HUES64 (cell line): ENCODE data around the gene CDK14.
"Not testable (repeated sequence)": the region's sequence is repeated elsewhere in the genome, so short reads cannot be mapped to it uniquely, and the experiment has no call there.

Source experiments
- H3K27ac ChIP-seq: 2 replicates; pipeline ENCODE4 v1.7.0; 2013; ENCODE audit warnings: low read depth, low read length, inconsistent platforms
- H3K27me3 ChIP-seq: 2 replicates; pipeline ENCODE4 v1.6.1; 2013; ENCODE audit warnings: mild to moderate bottlenecking, low read length; ENCODE audit not compliant: insufficient read depth
- H3K36me3 ChIP-seq: 2 replicates; pipeline ENCODE4 v1.6.1; 2013; ENCODE audit warnings: mild to moderate bottlenecking, low read length; ENCODE audit not compliant: insufficient read depth
- H3K4me1 ChIP-seq: 2 replicates; pipeline ENCODE4 v1.6.1; 2013; ENCODE audit warnings: mild to moderate bottlenecking, low read length, moderate library complexity; ENCODE audit not compliant: insufficient read depth
- H3K4me3 ChIP-seq: 2 replicates; pipeline ENCODE4 v1.5.1; 2013; ENCODE audit warnings: mild to moderate bottlenecking, low read length, moderate library complexity
- H3K9ac ChIP-seq: 2 replicates; pipeline ENCODE4 v1.6.1; 2013; ENCODE audit warnings: mild to moderate bottlenecking, low read depth, low read length
- H3K9me3 ChIP-seq: 2 replicates; pipeline ENCODE4 v1.6.1; 2013; ENCODE audit warnings: low read depth, low read length; ENCODE audit not compliant: insufficient read depth
- WGBS: fragments of 150-250, 120-280 bp; methylation state at CpG from one replicate; pipeline ENCODE4 v1.1.7; 2013; ENCODE audit warnings: missing lambda C conversion rate; 5-methylcytosine and 5-hydroxymethylcytosine counted together

Gene CDK14

DNA sequence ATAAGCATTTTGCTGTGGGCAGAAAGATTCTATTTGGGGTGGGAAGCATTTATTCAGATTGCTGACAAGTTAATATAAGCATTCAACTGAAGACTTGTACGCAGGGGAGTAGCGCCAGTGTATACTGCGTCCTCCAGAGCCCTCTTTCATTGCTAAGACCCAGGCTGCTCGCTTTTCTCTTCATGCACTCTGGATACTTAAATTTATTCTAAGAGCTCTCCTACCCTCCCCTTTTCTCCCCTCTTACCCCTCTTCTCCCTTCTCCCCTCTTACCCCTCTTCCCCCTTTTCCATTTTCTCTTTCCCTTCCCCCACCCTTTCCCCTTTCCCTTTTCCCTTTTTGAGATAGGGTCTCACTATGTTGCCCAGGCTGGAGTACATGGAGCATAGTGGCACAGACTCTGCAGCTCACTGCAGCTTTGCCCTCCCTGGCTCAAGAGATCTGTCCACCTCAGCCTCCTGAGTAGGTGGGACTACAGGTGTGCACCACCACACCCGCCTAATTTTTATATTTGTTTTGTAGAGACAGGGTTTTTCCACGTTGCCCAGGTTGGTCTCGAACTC lies 125.8 kb downstream of the CDK14 start:
- Histone ChIP-seq H3K4me1 (peaks cover 25% of the 10 kb centered on the region), H3K9ac (no peak overlapping the region), H3K9me3 (no peaks in the 10 kb centered on the region), H3K27me3 (no peaks in the 10 kb centered on the region), H3K4me3 (no peak overlapping the region), H3K27ac (no peak overlapping the region), H3K36me3 (no peaks in the 10 kb centered on the region)
- WGBS: 95% methylated on average over 7 of the region's 7 CpGs

DNA sequence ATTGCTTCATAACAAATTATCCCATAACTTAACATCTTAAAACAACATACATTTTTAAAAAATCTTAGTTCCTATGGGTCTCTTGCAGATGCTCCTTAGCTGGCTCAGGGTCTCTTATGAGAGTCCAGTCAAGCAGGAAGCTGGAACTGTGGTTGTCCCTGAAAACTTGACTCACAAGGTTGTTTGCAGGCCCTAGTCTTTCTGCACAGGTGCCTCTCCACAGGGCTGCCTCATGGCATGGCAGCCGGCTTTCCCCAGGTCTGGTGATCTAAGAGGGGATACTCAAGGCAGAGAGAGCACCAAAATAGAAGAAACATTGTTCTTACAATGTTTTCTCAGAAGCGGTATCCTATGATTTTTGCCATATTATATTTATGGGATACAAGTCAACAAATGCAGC lies 127.1 kb downstream of the CDK14 start:
- H3K9me3 ChIP-seq: no peaks in the 10 kb centered on the region
- H3K36me3 ChIP-seq: no peaks in the 10 kb centered on the region
- H3K4me1 ChIP-seq: peaks cover 27% of the 10 kb centered on the region
- no peak overlapping the region for H3K9ac ChIP-seq
- H3K27ac ChIP-seq: no peak overlapping the region
- 100% methylated on average over 2 of the region's 2 CpGs for WGBS
- no peaks in the 10 kb centered on the region for H3K27me3 ChIP-seq
- no peak overlapping the region for H3K4me3 ChIP-seq

DNA sequence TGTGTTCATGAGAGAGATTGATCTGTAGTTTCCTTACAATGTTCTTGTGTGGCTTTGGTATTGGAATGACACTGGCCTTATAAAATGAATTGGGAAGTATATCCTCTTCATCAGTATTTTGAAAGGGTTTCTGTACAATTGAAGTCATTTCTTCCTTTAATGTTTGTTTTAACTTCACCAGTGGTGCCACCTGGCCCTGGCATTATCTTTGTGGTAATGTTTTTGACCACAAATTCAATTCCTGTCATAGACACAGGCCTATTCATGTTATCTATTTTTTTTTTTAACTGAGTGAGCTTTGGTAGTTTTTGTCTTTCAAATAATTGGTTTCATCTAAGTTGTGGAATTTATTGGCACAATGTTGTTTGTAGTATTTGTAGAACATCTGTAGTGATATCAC lies 127.7 kb downstream of the CDK14 start:
- Histone ChIP-seq H3K9me3 (no peaks in the 10 kb centered on the region), H3K27ac (no peak overlapping the region), H3K36me3 (no peaks in the 10 kb centered on the region), H3K4me1 (peaks cover 27% of the 10 kb centered on the region), H3K9ac (no peak overlapping the region), H3K4me3 (no peak overlapping the region), H3K27me3 (no peaks in the 10 kb centered on the region)

DNA sequence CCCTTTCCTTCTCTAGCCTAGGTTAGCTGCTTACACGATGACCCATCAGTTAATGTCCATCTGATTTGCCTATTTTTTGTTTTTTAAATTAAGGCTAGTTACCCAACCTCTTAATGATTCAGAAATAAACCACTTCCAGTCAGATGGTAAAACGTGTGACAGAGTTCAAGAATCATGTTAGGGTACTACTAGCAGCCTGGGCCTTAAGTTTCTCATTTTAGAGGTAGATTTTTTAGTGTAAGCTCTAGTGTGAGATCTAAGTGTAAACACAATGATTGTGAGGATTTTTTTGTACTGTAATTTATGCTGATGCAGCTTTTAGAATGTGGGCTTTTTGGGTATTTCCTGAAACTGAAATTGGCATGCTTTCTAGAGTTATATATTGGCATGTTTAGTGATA lies 130.0 kb downstream of the CDK14 start:
- Histone ChIP-seq H3K36me3 (no peaks in the 10 kb centered on the region), H3K4me3 (no peak overlapping the region), H3K27ac (no peak overlapping the region), H3K4me1 (peaks cover 25% of the 10 kb centered on the region), H3K9me3 (no peaks in the 10 kb centered on the region), H3K27me3 (no peaks in the 10 kb centered on the region), H3K9ac (no peak overlapping the region)
- WGBS: 33% methylated on average over 2 of the region's 2 CpGs

DNA sequence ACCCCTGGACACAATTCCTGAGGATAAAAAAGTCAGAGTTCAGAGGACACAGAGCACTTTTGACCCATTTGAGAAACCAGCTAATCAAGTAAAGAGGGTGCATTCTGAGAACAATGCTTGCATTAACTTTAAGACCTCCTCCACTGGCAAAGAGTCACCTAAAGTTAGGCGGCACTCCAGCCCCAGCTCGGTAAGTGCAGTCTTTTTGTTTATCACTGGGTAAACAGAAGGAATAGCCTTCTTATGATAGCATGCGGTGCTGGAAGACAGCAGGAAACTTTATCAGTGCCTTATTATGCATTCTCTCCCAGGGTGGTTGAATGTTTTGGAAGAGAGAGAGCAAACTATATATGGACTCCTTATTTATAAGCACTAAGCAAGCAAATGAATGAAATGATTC lies 130.5 kb downstream of the CDK14 start:
- 31% methylated on average over 3 of the region's 3 CpGs for WGBS
- no peaks in the 10 kb centered on the region for H3K36me3 ChIP-seq
- no peak overlapping the region for H3K9ac ChIP-seq
- H3K27me3 ChIP-seq: no peaks in the 10 kb centered on the region
- no peaks in the 10 kb centered on the region for H3K9me3 ChIP-seq
- no peak overlapping the region for H3K27ac ChIP-seq
- peaks cover 21% of the 10 kb centered on the region for H3K4me1 ChIP-seq
- no peak overlapping the region for H3K4me3 ChIP-seq

DNA sequence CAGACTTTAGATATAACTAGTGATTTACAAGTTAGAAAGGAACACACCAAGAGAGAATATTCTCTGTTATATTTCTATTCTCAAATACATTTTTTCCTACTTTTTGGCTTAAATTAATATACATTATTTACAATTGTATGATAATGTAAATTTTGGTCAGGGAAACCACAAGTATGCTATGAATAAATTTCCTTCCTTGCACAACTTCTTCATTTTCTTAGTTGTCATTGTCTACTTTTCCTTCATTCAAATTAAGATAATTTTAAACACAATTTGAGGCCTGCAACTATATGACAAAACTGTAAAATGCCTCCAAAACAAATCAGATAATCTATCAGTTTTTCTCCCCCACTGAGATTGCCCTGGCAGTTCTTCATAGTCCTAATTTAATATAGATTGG lies 131.3 kb downstream of the CDK14 start:
- H3K27ac ChIP-seq: no peak overlapping the region
- H3K36me3 ChIP-seq: no peaks in the 10 kb centered on the region
- no peak overlapping the region for H3K9ac ChIP-seq
- no peak overlapping the region for H3K4me3 ChIP-seq
- H3K9me3 ChIP-seq: 0 out of 2 replicates have a peak, but pooled peaks cover 3% of the 10 kb centered on the region
- peaks cover 21% of the 10 kb centered on the region for H3K4me1 ChIP-seq
- no peaks in the 10 kb centered on the region for H3K27me3 ChIP-seq

DNA sequence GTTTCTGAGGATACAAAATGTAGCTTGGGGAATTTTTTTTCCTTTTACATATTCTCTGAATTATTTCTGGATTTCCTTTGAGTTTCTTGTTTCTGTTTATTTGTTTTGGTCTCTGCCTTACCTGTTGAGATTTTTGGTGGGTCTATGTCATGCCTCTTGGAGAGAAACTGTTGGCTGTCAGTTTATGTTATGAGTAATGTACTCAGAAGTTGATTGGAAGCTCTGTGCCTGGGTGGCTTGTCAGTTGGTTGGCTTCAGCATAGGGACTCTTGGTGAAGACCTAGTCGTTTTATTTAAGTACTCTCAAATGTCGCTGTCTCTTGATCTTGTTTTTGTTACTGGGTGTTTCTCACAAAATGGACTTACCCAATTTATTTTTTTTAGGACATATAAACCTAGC lies 132.4 kb downstream of the CDK14 start:
- H3K4me1 ChIP-seq: peaks cover 21% of the 10 kb centered on the region
- H3K9ac ChIP-seq: no peak overlapping the region
- WGBS: 94% methylated on average over 2 of the region's 2 CpGs
- no peak overlapping the region for H3K27ac ChIP-seq
- H3K9me3 ChIP-seq: 0 out of 2 replicates have a peak, but pooled peaks cover 3% of the 10 kb centered on the region
- H3K36me3 ChIP-seq: no peaks in the 10 kb centered on the region
- H3K27me3 ChIP-seq: no peaks in the 10 kb centered on the region
- H3K4me3 ChIP-seq: no peak overlapping the region

DNA sequence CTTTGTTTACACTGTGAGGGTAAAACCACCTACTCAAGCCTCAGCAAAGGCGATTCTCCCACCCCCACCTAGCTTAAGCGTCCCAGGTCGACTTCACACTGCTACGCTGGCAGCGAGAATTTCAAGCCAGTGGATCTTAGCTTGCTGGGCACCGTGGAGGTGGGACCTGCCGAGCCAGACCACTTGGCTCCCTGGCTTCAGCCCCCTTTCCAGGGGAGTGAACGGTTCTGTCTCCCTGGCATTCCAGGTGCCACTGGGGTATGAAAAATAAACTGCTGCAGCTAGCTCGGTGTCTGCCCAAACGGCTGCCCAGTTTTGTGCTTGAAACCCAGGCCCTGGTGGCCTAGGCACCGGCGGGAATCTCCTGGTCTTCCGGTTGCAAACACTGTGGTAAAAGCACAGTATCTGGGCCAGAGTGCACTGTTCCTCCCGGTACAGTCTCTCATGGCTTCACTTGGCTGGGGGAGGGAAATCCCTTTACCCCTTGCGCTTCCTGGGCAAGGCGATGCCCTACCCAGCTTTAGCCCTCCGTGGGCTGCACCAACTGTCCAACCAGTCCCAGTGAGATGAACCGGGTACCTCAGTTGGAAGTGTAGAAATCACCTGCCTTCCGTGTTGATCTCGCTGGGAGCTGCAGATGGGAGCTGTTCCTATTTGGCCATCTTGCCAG lies 139.6 kb downstream of the CDK14 start:
- H3K9ac ChIP-seq, H3K27ac ChIP-seq, H3K4me1 ChIP-seq, H3K9me3 ChIP-seq, H3K27me3 ChIP-seq, H3K4me3 ChIP-seq, H3K36me3 ChIP-seq: not testable (repeated sequence)
- 93% methylated on average over 20 of the region's 20 CpGs for WGBS

DNA sequence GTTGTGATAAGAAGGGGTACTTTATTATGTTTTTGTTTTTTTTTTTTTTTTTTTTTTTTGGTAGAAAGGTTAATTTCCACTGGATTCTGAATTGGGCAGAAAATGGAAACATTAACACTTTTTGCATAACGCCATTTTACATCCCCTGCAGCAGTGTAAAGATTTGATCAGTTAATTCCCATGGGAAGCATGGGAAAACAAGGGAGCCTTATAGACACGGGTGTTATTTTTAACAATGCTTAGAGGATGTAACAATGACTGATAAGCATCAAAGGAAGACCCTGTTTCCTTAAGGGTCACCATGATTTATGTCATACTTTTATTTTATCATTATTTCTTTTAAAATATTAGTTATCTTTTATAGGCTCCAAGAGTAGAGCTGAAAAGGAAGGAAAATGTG lies 140.2 kb downstream of the CDK14 start:
- H3K27ac ChIP-seq: no peak overlapping the region
- whole genome bisulfite sequencing: 86% methylated on average over 2 of the region's 2 CpGs
- H3K4me3 ChIP-seq: no peak overlapping the region
- no peaks in the 10 kb centered on the region for H3K4me1 ChIP-seq
- H3K27me3 ChIP-seq: no peaks in the 10 kb centered on the region
- H3K36me3 ChIP-seq: no peaks in the 10 kb centered on the region; the same call in 1 of the 2 replicates
- 0 out of 2 replicates have a peak, but pooled peaks cover 3% of the 10 kb centered on the region for H3K9me3 ChIP-seq
- H3K9ac ChIP-seq: no peak overlapping the region

DNA sequence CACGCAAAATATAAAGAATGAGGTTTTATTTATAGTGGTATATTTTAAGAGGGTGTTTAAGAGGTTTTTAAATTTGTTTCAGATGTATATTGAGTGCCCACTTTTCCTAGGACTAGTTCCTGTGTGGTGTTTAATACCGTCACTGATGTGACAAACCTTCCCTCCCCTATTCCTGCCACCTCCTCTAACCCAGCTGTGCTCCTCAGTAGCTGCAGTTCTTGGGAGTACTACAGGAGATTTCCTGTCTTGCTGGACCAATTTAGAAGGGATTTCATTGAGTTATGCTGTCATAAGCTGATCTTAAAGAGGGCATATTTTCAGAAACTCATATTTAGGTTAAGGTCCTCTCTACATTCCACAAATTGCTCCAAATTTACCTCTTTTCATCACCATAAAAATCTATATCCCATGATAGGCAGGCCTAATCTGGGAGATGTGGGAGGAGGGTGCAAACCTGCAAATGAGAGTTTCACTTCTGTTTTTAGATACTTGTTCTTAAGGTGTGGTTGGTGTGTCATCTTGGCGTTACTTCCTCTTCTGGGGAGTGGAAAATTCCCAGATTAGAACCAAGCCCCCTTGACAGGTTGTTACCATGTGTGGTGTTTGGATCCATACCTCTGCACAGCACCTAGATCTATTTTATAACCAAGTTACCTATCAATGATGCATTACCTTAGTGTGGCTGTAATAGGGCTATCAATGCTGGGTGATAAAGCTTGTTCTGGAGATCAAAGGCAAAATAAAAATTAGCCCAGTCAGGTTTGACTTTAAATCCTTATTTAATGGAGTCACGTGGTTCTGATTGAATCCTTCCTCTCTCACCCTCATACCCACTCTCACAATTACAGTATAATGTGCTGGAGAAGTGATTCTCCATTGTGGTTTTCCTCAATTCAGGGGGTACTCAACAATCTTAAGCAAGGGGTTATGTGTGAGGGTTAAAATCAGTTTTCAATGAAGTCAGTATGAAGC lies 141.1 kb downstream of the CDK14 start:
- Histone ChIP-seq H3K36me3 (no peaks in the 10 kb centered on the region; the same call in 1 of the 2 replicates), H3K9me3 (no peaks in the 10 kb centered on the region), H3K9ac (no peak overlapping the region), H3K4me1 (no peaks in the 10 kb centered on the region), H3K4me3 (no peak overlapping the region), H3K27ac (no peak overlapping the region), H3K27me3 (no peaks in the 10 kb centered on the region)
- WGBS: 97% methylated on average over 3 of the region's 4 CpGs

DNA sequence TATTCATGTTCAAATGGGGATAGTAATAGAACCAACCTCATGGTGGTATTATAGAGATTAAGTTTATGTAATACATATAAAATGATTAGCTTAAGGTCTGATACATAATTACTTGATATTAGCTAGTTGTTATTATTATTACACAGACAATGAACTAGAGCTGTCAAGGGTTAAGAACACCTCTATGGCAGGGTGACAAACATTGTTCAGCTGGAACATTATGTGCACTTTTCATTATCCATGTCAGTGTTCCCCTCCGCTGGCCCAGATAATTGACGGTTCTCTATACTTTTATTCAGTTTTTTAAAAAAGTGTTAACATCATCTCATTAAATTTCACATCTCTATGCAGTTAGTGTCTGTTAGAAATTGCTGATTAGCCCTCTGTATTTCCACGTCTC lies 142.1 kb downstream of the CDK14 start:
- H3K9me3 ChIP-seq: no peaks in the 10 kb centered on the region
- H3K9ac ChIP-seq: no peak overlapping the region
- H3K36me3 ChIP-seq: no peaks in the 10 kb centered on the region; the same call in 1 of the 2 replicates
- no peaks in the 10 kb centered on the region for H3K4me1 ChIP-seq
- H3K27me3 ChIP-seq: no peaks in the 10 kb centered on the region
- H3K4me3 ChIP-seq: no peak overlapping the region
- WGBS: 94% methylated on average over 3 of the region's 3 CpGs
- no peak overlapping the region for H3K27ac ChIP-seq
